ENCODE results near the gene THBS3.
A peak's percentile ranks its signal among the peaks of the same experiment; 100 is the strongest.

The THBS3 gene

DNA sequence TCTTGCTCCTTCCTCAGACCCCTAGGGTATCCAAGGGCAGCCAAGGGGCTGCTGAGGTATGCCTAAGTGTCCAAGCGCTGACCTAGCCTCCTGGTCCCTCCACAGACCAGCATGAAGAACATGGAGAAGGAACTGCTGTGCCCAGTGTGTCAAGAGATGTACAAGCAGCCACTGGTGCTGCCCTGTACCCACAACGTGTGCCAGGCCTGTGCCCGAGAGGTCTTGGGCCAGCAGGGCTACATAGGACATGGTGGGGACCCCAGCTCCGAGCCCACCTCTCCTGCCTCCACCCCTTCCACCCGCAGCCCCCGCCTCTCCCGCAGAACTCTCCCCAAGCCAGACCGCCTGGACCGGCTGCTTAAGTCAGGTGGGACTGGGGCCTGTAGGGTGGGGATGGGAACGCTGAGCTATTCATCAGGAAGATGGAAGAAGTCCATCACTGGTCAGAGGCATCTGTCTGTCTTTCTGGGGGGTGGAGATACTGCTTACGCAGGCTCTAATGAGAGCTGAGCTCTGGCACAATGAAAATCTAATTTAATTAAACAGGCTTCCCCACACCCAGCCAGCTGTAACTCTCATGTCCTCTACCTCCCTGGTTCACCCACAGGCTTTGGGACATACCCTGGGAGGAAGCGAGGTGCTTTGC lies 32.3 kb downstream of the THBS3 start:
- Histone ChIP-seq H3K27ac (ENCODE audit: low read length) (no peak overlapping the region), H3K27me3 (ENCODE audit: insufficient read depth, low read length) (no peaks in the 10 kb centered on the region), H3K9me3 (ENCODE audit: insufficient read depth, low read depth, low read length) (no peaks in the 10 kb centered on the region), H3K4me3 (ENCODE audit: low read length) (peak overlapping the region; percentile 87), H3K9ac (ENCODE audit: low read depth, low read length) (peak overlapping the region; percentile 96; the same call in 1 of the 2 replicates), H3K4me1 (ENCODE audit: insufficient read depth, low read length) (peaks cover 7% of the 10 kb centered on the region; the same call in 1 of the 2 replicates), H3K36me3 (ENCODE audit: insufficient read depth, low read depth, low read length) (peaks cover 34% of the 10 kb centered on the region)

DNA sequence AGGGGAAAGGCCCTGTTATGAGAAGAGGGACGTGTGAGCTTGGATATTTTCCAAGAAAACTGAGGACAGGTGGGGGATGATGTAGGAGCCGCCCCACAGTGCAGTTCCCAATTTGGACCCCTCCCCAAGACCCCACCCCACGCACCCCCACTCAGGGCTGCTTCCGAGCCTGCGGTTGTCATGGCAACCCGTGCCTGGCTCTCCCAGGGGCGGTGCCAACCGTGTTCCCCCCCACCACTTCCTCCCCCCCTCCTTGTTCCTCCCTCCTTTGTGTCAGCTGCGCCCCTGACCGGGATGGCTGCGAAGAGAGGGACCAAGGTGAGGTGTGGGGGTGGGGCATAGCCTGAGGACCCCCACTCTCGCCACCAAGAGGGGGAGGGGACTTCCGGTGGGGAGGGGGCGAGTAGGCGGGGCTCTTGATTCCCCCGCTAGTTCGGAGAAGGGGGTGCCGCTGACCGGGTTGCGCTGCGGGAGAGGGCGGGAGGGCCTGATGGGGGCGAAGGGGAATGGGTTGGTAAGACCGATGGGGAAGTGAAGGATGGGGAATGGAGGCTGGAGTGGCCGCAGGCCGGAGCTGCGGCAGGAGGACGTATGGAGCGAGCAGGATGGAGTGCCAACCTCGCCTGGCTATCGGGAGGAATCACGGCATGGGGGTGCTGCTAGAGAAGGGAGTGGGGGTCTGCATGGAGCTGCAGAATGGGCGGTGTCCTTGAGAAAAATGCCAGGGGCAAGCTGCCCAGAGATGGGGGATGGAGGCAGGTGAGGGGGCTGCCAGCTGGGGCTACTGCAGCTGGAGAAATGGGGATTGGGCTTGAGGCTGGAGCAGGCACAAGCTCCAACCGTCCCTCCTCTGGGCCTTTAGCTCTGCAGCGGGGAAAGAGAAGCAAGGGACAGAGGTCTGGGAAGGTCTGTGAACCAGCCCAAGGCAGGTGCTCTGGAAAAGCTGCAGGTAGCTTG lies 33.1 kb downstream of the THBS3 start:
- Histone ChIP-seq H3K36me3 (ENCODE audit: insufficient read depth, low read depth, low read length) (peaks cover 35% of the 10 kb centered on the region), H3K9ac (ENCODE audit: low read depth, low read length) (peak overlapping the region; percentile 96; the same call in 1 of the 2 replicates), H3K4me1 (ENCODE audit: insufficient read depth, low read length) (peaks cover 7% of the 10 kb centered on the region; the same call in 1 of the 2 replicates), H3K9me3 (ENCODE audit: insufficient read depth, low read depth, low read length) (no peaks in the 10 kb centered on the region), H3K27me3 (ENCODE audit: insufficient read depth, low read length) (no peaks in the 10 kb centered on the region), H3K27ac (ENCODE audit: low read length) (peak overlapping the region; percentile 52), H3K4me3 (ENCODE audit: low read length) (peak overlapping the region; percentile 87)

DNA sequence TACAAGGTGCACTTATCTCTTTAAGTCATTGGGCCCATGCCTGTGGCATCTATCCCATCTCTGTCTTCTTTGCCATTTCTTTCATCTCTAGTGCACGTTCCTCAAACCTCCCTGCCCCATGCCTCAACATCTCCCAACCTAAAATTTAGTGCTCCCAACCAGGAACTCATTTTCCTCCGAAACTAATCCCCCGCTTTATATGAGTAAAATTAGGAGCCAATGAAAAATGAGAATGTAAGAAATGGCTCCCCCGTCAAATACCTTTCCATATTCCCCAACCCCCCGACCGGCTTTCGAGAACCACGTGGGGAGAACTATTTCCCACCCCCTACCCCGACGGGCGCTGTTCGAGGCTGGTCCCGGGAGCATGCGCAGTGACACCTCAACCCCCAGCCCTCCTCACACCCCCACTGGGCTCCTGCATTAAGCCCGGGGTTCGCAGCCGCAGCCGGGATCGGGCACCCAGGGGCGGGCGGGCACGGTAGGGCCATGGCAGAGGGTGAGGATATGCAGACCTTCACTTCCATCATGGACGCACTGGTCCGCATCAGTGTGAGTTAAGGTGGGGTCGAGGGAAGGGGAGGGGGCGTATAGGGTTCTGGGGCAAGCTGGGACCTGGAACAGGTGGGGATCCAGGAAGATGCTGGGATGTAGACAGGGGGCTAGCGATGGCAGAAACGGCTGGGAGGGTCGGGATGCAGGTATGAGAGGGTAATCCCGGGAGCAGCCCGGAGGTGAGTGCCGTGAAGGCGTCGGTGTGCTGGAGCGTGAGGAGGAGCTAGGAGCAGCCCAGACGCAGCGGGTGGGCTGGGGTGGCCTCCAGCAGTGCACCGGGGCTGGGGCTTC lies 34.0 kb downstream of the THBS3 start, which contains the start of gene TRIM46:
Gene TRIM46 (plus strand): TSS at position 372 of the 846 bp plus-strand sequence. CDS start 118 bp downstream, at position 490.
- Histone ChIP-seq H3K4me3 (ENCODE audit: low read length) (peak within 1 kb of the TSS; percentile 87), H3K27me3 (ENCODE audit: insufficient read depth, low read length) (no peaks in the 10 kb centered on the region), H3K4me1 (ENCODE audit: insufficient read depth, low read length) (peaks cover 7% of the 10 kb centered on the region; the same call in 1 of the 2 replicates), H3K9ac (ENCODE audit: low read depth, low read length) (peak within 1 kb of the TSS; percentile 96), H3K9me3 (ENCODE audit: insufficient read depth, low read depth, low read length) (no peaks in the 10 kb centered on the region), H3K27ac (ENCODE audit: low read length) (peak within 1 kb of the TSS; percentile 91), H3K36me3 (ENCODE audit: insufficient read depth, low read depth, low read length) (peaks cover 33% of the 10 kb centered on the region)

DNA sequence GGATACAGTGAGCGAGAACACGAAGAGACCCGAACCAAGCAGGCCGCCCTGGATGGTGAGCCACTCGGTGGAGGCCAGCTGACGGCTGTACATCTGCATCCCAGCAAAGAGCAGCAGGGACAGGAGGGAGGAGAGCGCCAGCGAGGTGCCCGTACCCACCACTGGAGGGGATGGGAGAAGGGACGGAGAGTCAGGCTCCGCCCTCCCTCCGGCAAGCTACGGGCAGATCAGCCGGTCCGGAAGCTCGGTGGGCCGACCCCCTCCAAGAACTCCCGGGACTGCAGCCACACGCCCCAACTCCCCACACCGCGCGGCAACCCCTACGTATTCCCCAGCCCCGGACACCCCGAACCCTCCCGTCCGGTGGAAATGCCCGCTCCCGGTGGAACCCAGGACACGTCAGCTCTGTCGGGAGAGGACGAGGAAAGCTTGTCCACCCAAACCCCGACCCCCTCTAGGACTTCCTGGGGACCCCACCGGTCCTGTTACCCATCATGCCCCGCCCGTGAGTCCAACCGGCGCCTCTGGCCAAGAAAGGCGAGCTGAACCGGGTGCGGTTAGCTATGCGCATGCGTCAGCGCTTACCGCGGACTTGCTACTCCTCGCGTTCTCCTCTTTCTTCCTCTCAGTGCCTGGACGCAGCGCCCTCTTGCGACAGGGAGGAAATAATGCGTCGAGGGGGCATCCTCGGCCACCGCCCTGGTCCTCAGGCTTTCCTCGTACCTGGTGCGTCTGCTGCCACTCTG lies 34.8 kb downstream of the THBS3 start, which contains the start of gene KRTCAP2:
Gene KRTCAP2 (minus strand): TSS at position 573 of the 746 bp plus-strand sequence. CDS start 80 bp downstream, at position 493.
- peaks cover 27% of the 10 kb centered on the region for H3K36me3 ChIP-seq (ENCODE audit: insufficient read depth, low read depth, low read length)
- H3K27me3 ChIP-seq (ENCODE audit: insufficient read depth, low read length) = no peaks in the 10 kb centered on the region
- no peaks in the 10 kb centered on the region for H3K9me3 ChIP-seq (ENCODE audit: insufficient read depth, low read depth, low read length)
- H3K4me3 ChIP-seq (ENCODE audit: low read length) = peak within 1 kb of the TSS; percentile 87
- H3K27ac ChIP-seq (ENCODE audit: low read length) = peak within 1 kb of the TSS; percentile 91
- H3K4me1 ChIP-seq (ENCODE audit: insufficient read depth, low read length) = peaks cover 7% of the 10 kb centered on the region; the same call in 1 of the 2 replicates
- H3K9ac ChIP-seq (ENCODE audit: low read depth, low read length) = peak within 1 kb of the TSS; percentile 96

DNA sequence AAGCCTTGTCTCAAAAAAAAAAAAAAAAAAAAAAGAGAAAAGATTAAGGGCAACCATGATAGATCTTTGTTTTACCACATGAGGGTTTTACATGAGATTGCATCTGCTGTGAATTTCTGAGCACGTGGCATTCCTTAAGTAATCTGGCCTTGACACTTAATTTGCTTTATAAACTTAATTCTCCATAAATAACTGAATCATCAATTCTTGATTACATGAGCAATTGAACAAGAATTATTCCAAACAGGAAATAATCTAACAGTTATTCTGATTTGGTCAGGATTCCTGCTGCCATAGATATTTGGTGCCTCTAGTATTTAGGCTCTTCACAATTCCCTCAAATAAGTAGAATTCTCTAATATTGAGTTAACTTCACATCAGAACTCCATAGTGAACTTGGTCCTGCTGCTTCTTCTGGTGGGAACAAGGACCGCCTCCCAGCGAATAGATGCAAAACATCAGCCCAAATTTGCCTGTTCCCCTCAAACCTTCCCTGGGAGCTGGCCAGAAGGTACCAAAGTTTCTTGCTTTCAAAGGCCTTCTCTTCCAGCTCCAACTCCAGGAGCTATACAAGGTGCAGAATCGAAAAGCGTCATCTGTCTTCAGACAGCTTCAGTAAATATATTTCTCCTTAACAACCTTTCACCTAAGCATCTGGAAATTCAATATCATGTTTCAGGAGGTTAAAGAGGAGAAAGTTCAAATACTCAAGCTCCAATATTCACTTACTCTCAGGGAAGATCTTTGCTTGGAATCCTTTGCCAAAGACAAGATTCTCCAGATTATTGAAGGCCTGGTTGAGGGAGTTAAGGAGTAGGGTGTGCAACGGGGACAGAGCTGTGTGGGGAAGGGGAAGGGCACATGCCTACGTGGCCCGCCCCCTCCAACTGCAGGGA lies 35.6 kb downstream of the THBS3 start:
- Histone ChIP-seq H3K4me3 (ENCODE audit: low read length) (peak overlapping the region; percentile 87), H3K4me1 (ENCODE audit: insufficient read depth, low read length) (peaks cover 8% of the 10 kb centered on the region; the same call in 1 of the 2 replicates), H3K9me3 (ENCODE audit: insufficient read depth, low read depth, low read length) (no peaks in the 10 kb centered on the region), H3K36me3 (ENCODE audit: insufficient read depth, low read depth, low read length) (peaks cover 19% of the 10 kb centered on the region), H3K27me3 (ENCODE audit: insufficient read depth, low read length) (no peaks in the 10 kb centered on the region), H3K27ac (ENCODE audit: low read length) (peak overlapping the region; percentile 91), H3K9ac (ENCODE audit: low read depth, low read length) (peak overlapping the region; percentile 96; the same call in 1 of the 2 replicates)

DNA sequence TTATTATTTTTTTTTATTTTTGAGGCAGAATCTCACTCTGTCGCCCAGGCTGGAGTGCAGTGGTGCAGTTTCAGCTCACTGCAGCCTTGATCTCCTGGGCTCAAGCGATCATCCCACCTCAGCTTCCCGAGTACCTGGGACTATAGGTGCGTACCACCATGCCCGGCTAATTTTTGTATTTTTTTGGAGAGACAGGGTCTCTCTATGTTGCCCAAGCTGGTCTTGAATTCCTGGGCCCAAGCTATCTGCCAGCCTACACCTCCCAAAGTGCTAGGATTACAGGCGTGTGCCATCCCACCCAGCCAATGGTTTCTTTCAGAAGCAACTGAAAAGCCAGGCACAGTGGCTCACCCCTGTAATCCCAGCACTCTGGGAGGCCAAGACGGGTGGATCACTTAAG lies 36.9 kb downstream of the THBS3 start:
- H3K4me3 ChIP-seq (ENCODE audit: low read length) = no peak overlapping the region
- peaks cover 15% of the 10 kb centered on the region for H3K36me3 ChIP-seq (ENCODE audit: insufficient read depth, low read depth, low read length)
- H3K9me3 ChIP-seq (ENCODE audit: insufficient read depth, low read depth, low read length) = no peaks in the 10 kb centered on the region
- H3K27me3 ChIP-seq (ENCODE audit: insufficient read depth, low read length) = no peaks in the 10 kb centered on the region
- H3K27ac ChIP-seq (ENCODE audit: low read length) = no peak overlapping the region
- H3K4me1 ChIP-seq (ENCODE audit: insufficient read depth, low read length) = peaks cover 12% of the 10 kb centered on the region; the same call in 1 of the 2 replicates
- no peak overlapping the region for H3K9ac ChIP-seq (ENCODE audit: low read depth, low read length)

DNA sequence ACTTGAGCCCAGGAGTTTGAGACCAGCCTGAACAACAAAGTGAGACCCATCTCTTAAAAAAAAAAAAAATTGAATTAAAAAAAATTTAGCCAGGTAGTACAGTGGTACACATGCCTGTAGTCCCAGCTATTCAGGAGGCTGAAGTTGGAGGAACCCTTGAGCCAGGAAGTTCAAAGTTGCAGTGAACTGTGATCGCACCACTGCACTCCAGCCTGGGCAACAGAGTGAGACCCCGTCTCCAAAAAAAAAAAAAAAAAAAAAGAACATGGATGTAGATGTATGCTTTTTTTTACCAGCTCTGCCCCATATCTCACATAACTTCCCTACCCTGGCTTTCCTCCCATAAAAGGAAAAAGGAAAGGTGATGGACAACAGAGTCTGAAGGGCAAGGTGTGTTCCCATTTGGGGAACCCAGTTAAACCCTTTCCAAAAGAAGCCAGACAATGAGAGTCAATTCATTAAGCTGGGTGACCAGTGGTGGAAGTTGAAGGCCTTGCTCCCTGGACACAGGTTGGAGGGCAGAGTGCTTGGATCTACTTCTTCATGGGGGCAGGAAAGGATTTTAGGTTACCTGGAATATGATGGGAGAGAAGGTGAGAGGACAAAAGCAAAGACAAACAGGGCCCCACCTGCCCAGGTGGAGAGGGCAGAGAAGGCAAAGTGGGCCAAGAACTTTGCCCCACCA lies 37.5 kb downstream of the THBS3 start:
- Histone ChIP-seq H3K27ac (ENCODE audit: low read length) (no peak overlapping the region), H3K4me3 (ENCODE audit: low read length) (no peak overlapping the region), H3K9me3 (ENCODE audit: insufficient read depth, low read depth, low read length) (no peaks in the 10 kb centered on the region), H3K4me1 (ENCODE audit: insufficient read depth, low read length) (peaks cover 12% of the 10 kb centered on the region; the same call in 1 of the 2 replicates), H3K36me3 (ENCODE audit: insufficient read depth, low read depth, low read length) (peaks cover 15% of the 10 kb centered on the region), H3K27me3 (ENCODE audit: insufficient read depth, low read length) (no peaks in the 10 kb centered on the region), H3K9ac (ENCODE audit: low read depth, low read length) (no peak overlapping the region)

DNA sequence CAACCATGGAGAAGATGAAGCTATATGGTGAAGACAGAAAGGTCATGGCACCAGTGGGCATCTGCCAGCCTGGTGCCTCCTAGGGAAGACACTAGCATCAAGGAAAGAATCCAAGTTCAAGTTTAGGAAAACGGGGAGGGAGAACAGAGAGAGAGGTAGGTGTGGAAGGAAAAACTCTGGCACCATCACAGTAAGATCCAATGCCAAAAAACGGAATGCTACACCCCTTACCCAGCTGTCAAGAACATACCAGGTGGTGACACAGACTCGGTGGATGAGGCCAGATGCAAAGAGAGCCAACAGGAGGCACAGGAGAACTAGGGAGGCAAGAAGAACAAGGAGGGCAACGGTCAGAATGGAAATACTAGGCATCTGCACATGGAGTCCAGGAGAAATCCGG lies 38.2 kb downstream of the THBS3 start:
- no peaks in the 10 kb centered on the region for H3K27me3 ChIP-seq (ENCODE audit: insufficient read depth, low read length)
- H3K36me3 ChIP-seq (ENCODE audit: insufficient read depth, low read depth, low read length) = peaks cover 15% of the 10 kb centered on the region
- H3K4me1 ChIP-seq (ENCODE audit: insufficient read depth, low read length) = peaks cover 11% of the 10 kb centered on the region; the same call in 1 of the 2 replicates
- no peak overlapping the region for H3K4me3 ChIP-seq (ENCODE audit: low read length)
- H3K27ac ChIP-seq (ENCODE audit: low read length) = no peak overlapping the region
- no peak overlapping the region for H3K9ac ChIP-seq (ENCODE audit: low read depth, low read length)
- no peaks in the 10 kb centered on the region for H3K9me3 ChIP-seq (ENCODE audit: insufficient read depth, low read depth, low read length)

DNA sequence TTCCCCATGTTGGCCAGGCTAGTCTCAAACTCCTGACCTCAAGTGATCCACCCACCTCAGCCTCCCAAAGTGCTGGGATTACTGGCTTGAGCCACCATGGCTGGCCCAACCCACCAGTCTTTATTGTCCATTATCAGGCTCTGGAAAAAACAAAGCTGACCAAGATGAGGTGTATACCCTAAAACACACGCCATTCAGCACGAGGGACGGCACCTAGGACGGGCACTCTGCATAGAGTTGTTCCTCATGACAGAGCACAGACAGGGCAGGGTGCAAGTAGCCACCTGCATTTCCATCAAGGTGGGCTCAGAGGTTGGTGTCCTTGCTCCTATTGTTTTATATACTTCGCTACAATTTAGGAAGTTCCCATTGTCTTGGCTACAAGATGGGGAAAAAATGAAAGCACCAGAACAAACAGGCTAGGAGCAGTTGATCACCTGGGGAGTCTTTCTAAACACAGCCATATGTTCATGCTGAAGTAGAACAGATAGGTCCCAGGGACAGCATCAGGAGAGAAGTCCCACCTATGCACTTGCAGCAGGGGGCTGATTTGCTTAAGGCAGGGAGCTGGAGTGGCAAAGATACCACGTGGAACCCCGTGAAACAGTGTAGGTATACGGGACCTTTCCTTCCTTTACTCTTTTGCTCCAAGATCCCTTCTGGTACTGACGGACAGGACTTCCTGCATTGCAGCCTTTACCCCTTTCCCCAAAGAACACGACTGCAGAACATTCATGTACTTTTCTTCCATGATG lies 39.1 kb downstream of the THBS3 start:
- Histone ChIP-seq H3K4me1 (ENCODE audit: insufficient read depth, low read length) (peaks cover 11% of the 10 kb centered on the region; the same call in 1 of the 2 replicates), H3K9ac (ENCODE audit: low read depth, low read length) (no peak overlapping the region), H3K27ac (ENCODE audit: low read length) (no peak overlapping the region), H3K9me3 (ENCODE audit: insufficient read depth, low read depth, low read length) (no peaks in the 10 kb centered on the region), H3K36me3 (ENCODE audit: insufficient read depth, low read depth, low read length) (peaks cover 15% of the 10 kb centered on the region), H3K4me3 (ENCODE audit: low read length) (no peak overlapping the region), H3K27me3 (ENCODE audit: insufficient read depth, low read length) (no peaks in the 10 kb centered on the region)

Data from iPS-20b (cell line).